ENCODE measurements around the gene PRPF40A. TPM values are rescaled to one million over a fixed set of nuclear protein-coding genes. Genes with fewer than 3 reads are reported as not detected.

The PRPF40A gene
- polyA plus RNA-seq, 3 donors: 56.0 to 95.4 (median 66.6) TPM

GRCh38 chr2:152627351-152627957, 89.8 kb downstream of the PRPF40A start:
- peaks cover 0 to 3% of the 10 kb centered on the region in 2 donors for H3K36me3 Mint-ChIP-seq
- peaks cover 0 to 3% (median 0%) of the 10 kb centered on the region in 7 donors for H3K9me3 Mint-ChIP-seq
- no CpG with 5 or more reads among the region's 1 CpG for WGBS (ENCODE audit: insufficient coverage)
- Histone ChIP-seq H3K4me1 (ENCODE audit: control insufficient read depth in 1 of 2, insufficient read depth in 2 of 2, low read length in 2 of 2) (peaks cover 21 to 26% of the 10 kb centered on the region in 2 donors), H4K20me1 (ENCODE audit: insufficient read depth, low read length) (no peaks in the 10 kb centered on the region), H3K4me2 (replicated peaks; ENCODE audit: extremely low read depth, low read length, poor library complexity, severe bottlenecking) (no peak overlapping the region), H3K27ac (ENCODE audit: low read depth in 1 of 2, low read length in 2 of 2) (no peak overlapping the region), H3K9me3 (replicated peaks in 1 of 2; ENCODE audit: control insufficient read depth in 1 of 2, insufficient read depth in 1 of 2, low read length in 2 of 2) (no peaks in the 10 kb centered on the region), H3K79me2 (ENCODE audit: insufficient read depth, low read length) (no peaks in the 10 kb centered on the region), H2AFZ (ENCODE audit: insufficient read depth, low read depth, low read length, poor library complexity, severe bottlenecking) (no peak overlapping the region), H3K9ac (ENCODE audit: insufficient read depth, low read length, poor library complexity, severe bottlenecking) (no peak overlapping the region), H3K4me3 (replicated peaks in 1 of 3; ENCODE audit: low read depth in 2 of 3, low read length in 3 of 3) (no peak overlapping the region), H3K36me3 (replicated peaks in 1 of 2; ENCODE audit: control insufficient read depth in 1 of 2, insufficient read depth in 2 of 2, low read length in 2 of 2) (no peaks in the 10 kb centered on the region), H3K27me3 (ENCODE audit: control insufficient read depth in 2 of 2, insufficient read depth in 2 of 2, low read length in 2 of 2) (no peaks in the 10 kb centered on the region)
- H3K4me3 Mint-ChIP-seq: no peak overlapping the region
- intact Hi-C loops (cut with micrococcal nuclease): no loop called here
- H3K4me1 Mint-ChIP-seq: peaks cover 30% of the 10 kb centered on the region
- DNase-seq: peak; percentile 25 to 57 (median 38)
- peak; percentile 84 for TF ChIP-seq CTCF (IDR thresholded peaks at IDR 0.05)
- no peak overlapping the region for H3K27ac Mint-ChIP-seq
- H3K27me3 Mint-ChIP-seq (ENCODE audit: low read depth in 3 of 3): peaks cover 0 to 2% (median 0%) of the 10 kb centered on the region in 3 donors

GRCh38 chr2:152626911-152627339, 90.3 kb downstream of the PRPF40A start:
- Histone ChIP-seq H4K20me1 (ENCODE audit: insufficient read depth, low read length) (no peaks in the 10 kb centered on the region), H3K4me1 (ENCODE audit: control insufficient read depth in 1 of 2, insufficient read depth in 2 of 2, low read length in 2 of 2) (peaks cover 21 to 26% of the 10 kb centered on the region in 2 donors), H3K27me3 (ENCODE audit: control insufficient read depth in 2 of 2, insufficient read depth in 2 of 2, low read length in 2 of 2) (no peaks in the 10 kb centered on the region), H2AFZ (ENCODE audit: insufficient read depth, low read depth, low read length, poor library complexity, severe bottlenecking) (no peak overlapping the region), H3K4me2 (replicated peaks; ENCODE audit: extremely low read depth, low read length, poor library complexity, severe bottlenecking) (no peak overlapping the region), H3K79me2 (ENCODE audit: insufficient read depth, low read length) (no peaks in the 10 kb centered on the region), H3K9ac (ENCODE audit: insufficient read depth, low read length, poor library complexity, severe bottlenecking) (no peak overlapping the region), H3K9me3 (replicated peaks in 1 of 2; ENCODE audit: control insufficient read depth in 1 of 2, insufficient read depth in 1 of 2, low read length in 2 of 2) (no peaks in the 10 kb centered on the region), H3K4me3 (replicated peaks in 1 of 3; ENCODE audit: low read depth in 2 of 3, low read length in 3 of 3) (no peak overlapping the region), H3K27ac (ENCODE audit: low read depth in 1 of 2, low read length in 2 of 2) (no peak overlapping the region), H3K36me3 (replicated peaks in 1 of 2; ENCODE audit: control insufficient read depth in 1 of 2, insufficient read depth in 2 of 2, low read length in 2 of 2) (no peaks in the 10 kb centered on the region)
- TF ChIP-seq CTCF (IDR thresholded peaks at IDR 0.05): no peak
- intact Hi-C loops (cut with micrococcal nuclease): no loop called here
- peaks cover 0 to 3% (median 0%) of the 10 kb centered on the region in 7 donors for H3K9me3 Mint-ChIP-seq
- H3K4me1 Mint-ChIP-seq: peaks cover 31% of the 10 kb centered on the region
- DNase-seq: no peak
- 92% methylated on average over 2 of the region's 4 CpGs for WGBS (ENCODE audit: insufficient coverage)
- H3K36me3 Mint-ChIP-seq: peaks cover 0 to 3% of the 10 kb centered on the region in 2 donors
- no peak overlapping the region for H3K4me3 Mint-ChIP-seq
- H3K27ac Mint-ChIP-seq: no peak overlapping the region
- H3K27me3 Mint-ChIP-seq (ENCODE audit: low read depth in 3 of 3): peaks cover 0 to 2% (median 0%) of the 10 kb centered on the region in 3 donors
